ENCODE data around the gene ERN1. TPM values are rescaled to one million over a fixed set of nuclear protein-coding genes. Genes with fewer than 3 reads are reported as not detected.
A peak's percentile ranks its signal among the peaks of the same experiment; 100 is the strongest.
"Not testable (repeated sequence)": the region's sequence is repeated elsewhere in the genome, so short reads cannot be mapped to it uniquely, and the experiment has no call there.

The ERN1 gene
- 5.7 TPM for total RNA-seq

DNA sequence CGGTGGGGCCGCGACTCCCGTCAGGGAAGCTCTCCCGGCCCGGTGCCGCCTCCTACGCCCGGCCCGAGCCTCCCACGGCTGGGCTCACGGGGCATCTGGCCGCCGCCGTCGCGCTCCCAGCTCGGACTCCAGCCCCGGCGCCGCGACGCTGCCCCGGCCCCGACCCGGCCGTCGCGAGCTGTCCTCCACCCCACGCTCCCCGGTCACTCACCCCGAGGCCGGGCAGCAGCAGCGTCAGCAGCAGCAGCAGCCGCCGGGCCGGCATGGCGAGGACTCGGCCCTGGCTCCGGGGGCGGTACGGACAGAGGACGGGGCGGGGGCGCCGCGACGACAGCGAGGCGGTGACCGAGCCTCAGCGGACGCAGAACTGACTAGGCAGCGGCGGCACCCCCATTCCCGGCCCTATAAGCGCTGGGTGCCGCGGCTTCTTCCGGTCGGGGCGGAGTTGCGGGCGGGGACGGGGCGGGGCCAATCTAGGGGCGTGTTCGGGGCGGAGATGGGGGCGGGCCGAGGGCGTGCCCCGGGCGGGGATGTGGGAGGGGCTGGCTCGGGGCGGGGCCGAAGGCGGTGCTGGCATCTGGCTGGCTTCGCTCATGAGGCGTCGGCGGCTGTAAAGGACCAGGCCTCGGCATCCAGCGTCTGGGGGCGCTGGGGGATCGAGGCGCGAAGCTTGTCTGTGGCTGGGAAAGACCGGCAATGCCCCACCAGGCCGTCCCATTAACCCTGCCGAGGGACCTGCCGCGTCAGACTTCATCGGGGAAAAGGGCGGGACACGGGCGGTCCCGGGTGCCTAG is at the start of gene ERN1:
Gene ERN1, minus strand, starts transcription at position 380 of the 794 bp plus-strand sequence. Its CDS starts 115 bp downstream, at position 265.
- Histone ChIP-seq H3K4me1 (ENCODE audit: control insufficient read depth in 3 of 3, insufficient read depth in 3 of 3, low read length in 3 of 3) (peaks cover 11 to 18% (median 15%) of the 10 kb centered on the region in 3 donors), H3K4me3 (ENCODE audit: low read length in 3 of 3) (peak within 1 kb of the TSS; percentile 82 to 85 (median 84)), H3K9ac (ENCODE audit: low read depth in 1 of 3, low read length in 3 of 3) (peak within 1 kb of the TSS; percentile 85 to 88 (median 88)), H3K27me3 (ENCODE audit: control insufficient read depth in 3 of 3, insufficient read depth in 3 of 3, low read length in 3 of 3) (no peaks in the 10 kb centered on the region), H3K9me3 (ENCODE audit: control insufficient read depth in 3 of 3, low read length in 3 of 3) (no peaks in the 10 kb centered on the region), H3K27ac (ENCODE audit: low read depth, low read length) (peak within 1 kb of the TSS; percentile 78), H3K36me3 (ENCODE audit: control insufficient read depth in 3 of 3, insufficient read depth in 3 of 3, low read length in 3 of 3) (no peaks in the 10 kb centered on the region)

DNA sequence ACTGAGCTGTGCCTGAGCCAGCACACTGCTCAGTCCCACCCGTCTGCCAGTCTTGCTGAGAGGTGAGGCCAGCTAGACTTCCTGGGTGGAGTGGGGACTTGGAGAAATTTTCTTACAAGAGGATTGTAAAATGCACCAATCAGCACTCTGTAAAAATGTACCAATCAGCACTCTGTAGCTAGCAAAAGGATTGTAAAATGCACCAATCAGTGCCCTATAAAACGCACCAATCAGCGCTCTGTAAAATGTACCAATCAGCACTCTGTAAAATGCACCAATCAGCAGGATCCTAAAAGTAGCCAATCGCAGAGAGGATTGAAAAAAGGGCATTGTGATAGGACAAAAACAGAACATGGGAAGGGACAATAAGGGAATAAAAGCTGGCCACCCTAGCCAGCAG is 49.1 kb upstream of the ERN1 start:
- not testable (repeated sequence) for H3K4me3 ChIP-seq (ENCODE audit: low read length in 3 of 3); H3K27me3 ChIP-seq (ENCODE audit: control insufficient read depth in 3 of 3, insufficient read depth in 3 of 3, low read length in 3 of 3); H3K27ac ChIP-seq (ENCODE audit: low read depth, low read length); H3K36me3 ChIP-seq (ENCODE audit: control insufficient read depth in 3 of 3, insufficient read depth in 3 of 3, low read length in 3 of 3); H3K9me3 ChIP-seq (ENCODE audit: control insufficient read depth in 3 of 3, low read length in 3 of 3); H3K9ac ChIP-seq (ENCODE audit: low read depth in 1 of 3, low read length in 3 of 3)
- H3K4me1 ChIP-seq (ENCODE audit: control insufficient read depth in 3 of 3, insufficient read depth in 3 of 3, low read length in 3 of 3), result peaks cover 49 to 50% (median 49%) of the 10 kb centered on the region in 3 donors

DNA sequence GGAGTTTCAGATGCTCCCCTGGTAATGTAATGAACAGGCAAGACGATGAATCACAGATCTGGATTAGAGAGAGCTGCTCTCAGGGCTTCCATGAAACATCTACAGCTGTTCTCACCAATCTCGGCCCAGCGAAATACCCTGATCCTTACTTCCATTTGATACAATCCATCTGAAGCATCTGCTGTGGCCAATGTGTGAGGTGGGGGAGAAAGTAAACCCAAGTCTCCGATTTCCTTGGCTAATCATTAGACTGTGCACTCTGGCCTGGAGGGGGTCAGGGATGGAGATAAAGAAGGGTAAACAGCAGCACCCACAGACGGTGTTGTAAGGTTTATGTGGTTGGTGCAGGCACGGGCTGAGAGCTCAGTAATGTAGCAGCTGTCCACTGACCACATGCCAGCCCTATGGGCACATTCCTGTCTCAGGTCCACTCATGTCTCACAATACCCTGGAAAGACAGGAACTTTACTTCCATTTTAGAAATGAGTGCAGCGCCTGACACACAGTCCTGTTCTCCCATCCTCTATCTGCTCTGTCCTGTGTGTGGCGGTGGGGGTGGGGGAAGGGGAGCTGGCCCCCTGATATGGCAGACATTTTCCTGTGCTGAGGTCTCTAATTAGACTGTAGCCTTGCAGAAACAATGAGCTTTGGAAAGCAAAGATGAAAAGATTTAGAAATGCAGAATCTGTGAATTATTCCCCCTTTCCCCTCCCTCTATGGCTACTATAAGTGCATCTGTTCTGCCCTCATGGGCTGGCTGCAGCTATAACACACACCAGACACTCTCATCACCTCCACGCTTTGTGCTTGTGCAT is 48.3 kb upstream of the ERN1 start:
- H3K9ac ChIP-seq (ENCODE audit: low read depth in 1 of 3, low read length in 3 of 3), result peak overlapping the region; percentile 4 to 61 (median 47)
- H3K4me1 ChIP-seq (ENCODE audit: control insufficient read depth in 3 of 3, insufficient read depth in 3 of 3, low read length in 3 of 3), result peaks cover 57% of the 10 kb centered on the region in 3 donors
- H3K4me3 ChIP-seq (ENCODE audit: low read length in 3 of 3), result peak overlapping the region in 1 of 3 donors; percentile 22
- no peaks in the 10 kb centered on the region for H3K9me3 ChIP-seq (ENCODE audit: control insufficient read depth in 3 of 3, low read length in 3 of 3)
- peak overlapping the region; percentile 84 for H3K27ac ChIP-seq (ENCODE audit: low read depth, low read length)
- peaks cover 0 to 3% (median 0%) of the 10 kb centered on the region in 3 donors for H3K36me3 ChIP-seq (ENCODE audit: control insufficient read depth in 3 of 3, insufficient read depth in 3 of 3, low read length in 3 of 3)
- no peaks in the 10 kb centered on the region for H3K27me3 ChIP-seq (ENCODE audit: control insufficient read depth in 3 of 3, insufficient read depth in 3 of 3, low read length in 3 of 3)

DNA sequence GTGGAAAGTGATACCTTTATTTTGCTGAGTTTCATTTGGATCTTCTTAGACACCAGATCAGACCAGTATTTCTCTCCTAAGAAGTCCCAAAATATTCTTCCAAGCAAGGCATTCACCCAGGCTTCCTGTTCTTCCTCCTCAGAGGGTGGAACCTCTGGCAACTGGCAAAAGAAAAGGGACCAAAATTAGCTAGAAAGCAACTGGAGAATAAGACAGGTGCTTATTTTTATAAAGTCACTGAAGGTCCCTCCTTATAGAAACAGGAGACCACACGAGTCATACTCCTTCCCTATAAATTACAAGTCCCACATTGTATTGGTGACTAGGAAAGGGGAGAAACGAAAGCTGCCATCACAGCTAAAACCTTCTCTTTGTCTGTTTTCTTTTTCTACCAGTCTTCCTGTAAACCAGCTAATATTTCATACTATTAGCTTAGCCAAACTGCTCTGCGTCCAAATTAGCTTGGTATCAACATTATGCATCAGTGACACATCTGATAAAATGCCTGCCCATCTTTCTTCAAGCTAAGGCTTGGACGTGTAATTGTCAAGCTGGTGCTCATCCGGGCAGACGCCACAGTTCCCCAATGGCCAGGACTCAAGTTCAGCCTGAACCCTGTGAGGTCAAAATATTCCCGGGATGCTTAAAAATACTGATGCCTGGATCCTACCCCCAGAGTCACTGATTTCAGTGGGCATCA is 47.5 kb upstream of the ERN1 start:
- Histone ChIP-seq H3K9ac (ENCODE audit: low read depth in 1 of 3, low read length in 3 of 3) (peak overlapping the region; percentile 26 to 63 (median 61)), H3K4me1 (ENCODE audit: control insufficient read depth in 3 of 3, insufficient read depth in 3 of 3, low read length in 3 of 3) (peaks cover 59 to 62% (median 60%) of the 10 kb centered on the region in 3 donors), H3K9me3 (ENCODE audit: control insufficient read depth in 3 of 3, low read length in 3 of 3) (no peaks in the 10 kb centered on the region), H3K4me3 (ENCODE audit: low read length in 3 of 3) (no peak overlapping the region), H3K27me3 (ENCODE audit: control insufficient read depth in 3 of 3, insufficient read depth in 3 of 3, low read length in 3 of 3) (no peaks in the 10 kb centered on the region), H3K36me3 (ENCODE audit: control insufficient read depth in 3 of 3, insufficient read depth in 3 of 3, low read length in 3 of 3) (peaks cover 0 to 3% (median 0%) of the 10 kb centered on the region in 3 donors), H3K27ac (ENCODE audit: low read depth, low read length) (peak overlapping the region; percentile 84)

DNA sequence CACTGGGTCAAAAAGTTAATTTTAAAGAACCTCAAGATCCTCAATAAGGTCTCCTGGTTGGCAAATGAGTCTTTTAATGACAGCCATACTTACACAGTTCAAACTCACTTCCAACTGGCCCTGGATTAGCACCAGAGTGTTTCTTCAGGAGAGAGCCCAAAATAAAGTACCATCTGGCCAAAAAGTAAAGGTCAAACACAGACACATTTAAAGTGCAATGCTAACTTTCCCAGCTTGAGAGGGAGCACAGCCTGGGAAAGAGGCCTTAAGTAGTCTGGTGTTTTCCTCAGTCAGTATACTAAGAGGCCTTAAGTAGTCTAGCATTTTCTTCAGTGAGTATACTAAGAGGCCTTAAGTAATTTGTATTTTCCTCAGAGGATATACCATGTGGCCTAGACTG is 46.6 kb upstream of the ERN1 start:
- Histone ChIP-seq H3K9ac (ENCODE audit: low read depth in 1 of 3, low read length in 3 of 3) (peak overlapping the region; percentile 28 to 63 (median 61)), H3K27me3 (ENCODE audit: control insufficient read depth in 3 of 3, insufficient read depth in 3 of 3, low read length in 3 of 3) (no peaks in the 10 kb centered on the region), H3K9me3 (ENCODE audit: control insufficient read depth in 3 of 3, low read length in 3 of 3) (no peaks in the 10 kb centered on the region), H3K27ac (ENCODE audit: low read depth, low read length) (peak overlapping the region; percentile 84), H3K36me3 (ENCODE audit: control insufficient read depth in 3 of 3, insufficient read depth in 3 of 3, low read length in 3 of 3) (peaks cover 0 to 3% (median 0%) of the 10 kb centered on the region in 3 donors), H3K4me1 (ENCODE audit: control insufficient read depth in 3 of 3, insufficient read depth in 3 of 3, low read length in 3 of 3) (peaks cover 62 to 64% (median 63%) of the 10 kb centered on the region in 3 donors), H3K4me3 (ENCODE audit: low read length in 3 of 3) (peak overlapping the region in 1 of 3 donors; percentile 27)

DNA sequence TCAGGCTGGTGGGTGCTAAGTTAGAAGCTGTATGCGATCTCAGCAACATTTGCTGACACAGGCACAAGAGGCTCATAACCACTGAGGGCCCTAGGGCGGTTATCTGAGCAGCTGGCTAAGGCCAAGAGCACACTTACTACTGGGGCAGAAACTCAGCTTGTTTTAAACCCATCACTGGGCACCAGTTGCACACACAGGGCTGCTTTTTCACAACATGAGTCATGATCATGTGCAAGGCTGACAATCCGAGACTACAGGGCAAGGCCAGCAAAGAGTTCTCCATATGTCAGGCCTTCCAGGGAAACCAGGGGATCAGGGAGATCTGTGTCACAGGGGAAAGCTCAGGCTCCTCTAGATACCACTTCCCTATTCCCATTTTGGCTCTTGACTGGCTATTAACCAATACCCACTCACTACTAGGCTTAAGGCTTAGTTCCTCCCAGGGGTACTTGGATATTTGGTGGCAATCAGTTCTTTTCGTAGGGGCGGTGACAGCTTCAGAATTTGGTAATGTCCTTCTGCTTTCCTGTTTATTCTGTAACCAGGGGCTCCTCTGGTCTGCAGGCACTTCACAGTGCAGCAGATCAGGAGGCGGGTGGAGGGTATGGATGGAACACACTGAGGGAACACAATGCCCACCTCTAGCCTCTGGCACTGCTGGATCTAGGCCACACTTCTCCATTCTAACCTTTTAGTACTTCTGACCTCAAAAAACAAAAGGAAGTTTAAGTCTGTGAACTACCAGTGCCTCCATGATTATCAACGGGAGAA is 44.9 kb upstream of the ERN1 start:
- Histone ChIP-seq H3K9ac (ENCODE audit: low read depth in 1 of 3, low read length in 3 of 3) (peak overlapping the region in 1 of 3 donors; percentile 40), H3K27me3 (ENCODE audit: control insufficient read depth in 3 of 3, insufficient read depth in 3 of 3, low read length in 3 of 3) (no peaks in the 10 kb centered on the region), H3K9me3 (ENCODE audit: control insufficient read depth in 3 of 3, low read length in 3 of 3) (no peaks in the 10 kb centered on the region), H3K4me1 (ENCODE audit: control insufficient read depth in 3 of 3, insufficient read depth in 3 of 3, low read length in 3 of 3) (peaks cover 65 to 77% (median 76%) of the 10 kb centered on the region in 3 donors), H3K4me3 (ENCODE audit: low read length in 3 of 3) (no peak overlapping the region), H3K27ac (ENCODE audit: low read depth, low read length) (peak overlapping the region; percentile 84), H3K36me3 (ENCODE audit: control insufficient read depth in 3 of 3, insufficient read depth in 3 of 3, low read length in 3 of 3) (peaks cover 0 to 9% (median 0%) of the 10 kb centered on the region in 3 donors)

DNA sequence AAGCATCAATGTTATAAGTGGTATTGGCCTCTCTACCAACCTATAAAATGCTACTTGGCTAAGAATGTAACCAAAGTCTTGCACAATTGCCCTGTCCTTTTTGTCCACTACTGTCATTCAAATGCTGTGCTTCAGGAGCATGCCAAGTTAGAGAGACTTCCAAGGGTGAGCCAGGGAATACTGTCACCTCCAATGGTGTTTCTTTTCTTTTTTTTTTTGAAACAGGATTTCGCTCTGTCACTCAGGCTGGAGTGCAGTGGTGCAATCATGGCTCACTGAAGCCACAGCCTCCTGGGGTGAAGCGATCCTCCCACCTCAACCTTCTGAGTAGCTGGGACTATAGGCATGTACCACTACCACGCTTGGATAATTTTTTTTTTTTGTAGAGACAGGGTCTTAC is 43.7 kb upstream of the ERN1 start:
- Histone ChIP-seq H3K27ac (ENCODE audit: low read depth, low read length) (peak overlapping the region; percentile 84), H3K4me1 (ENCODE audit: control insufficient read depth in 3 of 3, insufficient read depth in 3 of 3, low read length in 3 of 3) (peaks cover 63 to 79% (median 75%) of the 10 kb centered on the region in 3 donors), H3K9ac (ENCODE audit: low read depth in 1 of 3, low read length in 3 of 3) (no peak overlapping the region), H3K27me3 (ENCODE audit: control insufficient read depth in 3 of 3, insufficient read depth in 3 of 3, low read length in 3 of 3) (no peaks in the 10 kb centered on the region), H3K36me3 (ENCODE audit: control insufficient read depth in 3 of 3, insufficient read depth in 3 of 3, low read length in 3 of 3) (peaks cover 0 to 9% (median 0%) of the 10 kb centered on the region in 3 donors), H3K4me3 (ENCODE audit: low read length in 3 of 3) (no peak overlapping the region), H3K9me3 (ENCODE audit: control insufficient read depth in 3 of 3, low read length in 3 of 3) (no peaks in the 10 kb centered on the region)

DNA sequence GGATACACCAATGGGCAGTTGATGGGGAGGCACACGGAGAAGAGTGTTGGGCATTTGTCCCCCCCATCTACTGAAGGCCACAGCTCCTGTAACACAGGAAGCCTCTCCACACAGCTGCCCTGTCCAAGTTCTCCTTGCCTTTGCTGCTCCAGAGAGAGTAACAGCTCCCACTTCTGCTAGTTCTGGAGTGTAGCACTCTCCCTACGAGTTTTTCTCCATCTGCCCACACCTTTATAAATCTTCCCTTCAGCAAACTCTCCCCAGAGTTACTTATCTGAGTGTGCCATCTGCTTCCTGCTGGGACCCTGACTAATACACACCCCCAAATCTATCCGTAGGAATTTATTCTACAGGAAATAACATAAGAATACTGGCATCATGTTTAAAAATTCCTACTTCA is 42.6 kb upstream of the ERN1 start:
- peaks cover 51 to 68% (median 64%) of the 10 kb centered on the region in 3 donors for H3K4me1 ChIP-seq (ENCODE audit: control insufficient read depth in 3 of 3, insufficient read depth in 3 of 3, low read length in 3 of 3)
- no peaks in the 10 kb centered on the region for H3K27me3 ChIP-seq (ENCODE audit: control insufficient read depth in 3 of 3, insufficient read depth in 3 of 3, low read length in 3 of 3)
- no peak overlapping the region for H3K9ac ChIP-seq (ENCODE audit: low read depth in 1 of 3, low read length in 3 of 3)
- H3K27ac ChIP-seq (ENCODE audit: low read depth, low read length), result peak overlapping the region; percentile 8
- H3K9me3 ChIP-seq (ENCODE audit: control insufficient read depth in 3 of 3, low read length in 3 of 3), result no peaks in the 10 kb centered on the region
- H3K36me3 ChIP-seq (ENCODE audit: control insufficient read depth in 3 of 3, insufficient read depth in 3 of 3, low read length in 3 of 3), result peaks cover 0 to 15% (median 0%) of the 10 kb centered on the region in 3 donors
- H3K4me3 ChIP-seq (ENCODE audit: low read length in 3 of 3), result no peak overlapping the region

DNA sequence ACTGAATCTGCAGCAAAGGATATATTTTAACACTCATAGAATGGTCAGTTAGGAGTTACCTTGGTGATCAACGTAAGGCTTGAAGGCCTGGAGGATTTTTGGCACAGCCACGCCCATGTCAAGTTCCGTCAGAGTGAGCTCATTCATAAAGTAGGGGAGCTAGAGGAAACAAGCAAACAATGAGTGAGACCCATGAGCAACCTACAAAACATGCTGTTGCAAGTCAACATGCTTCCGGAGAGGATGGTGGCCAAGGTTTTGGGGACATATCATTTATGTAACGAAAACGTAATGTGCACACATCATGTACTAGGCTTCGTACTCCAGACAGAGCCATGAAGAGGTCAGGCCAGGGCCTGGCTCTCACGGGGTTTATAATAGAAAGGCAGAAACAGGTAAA is 41.1 kb upstream of the ERN1 start:
- Histone ChIP-seq H3K27ac (ENCODE audit: low read depth, low read length) (no peak overlapping the region), H3K4me1 (ENCODE audit: control insufficient read depth in 3 of 3, insufficient read depth in 3 of 3, low read length in 3 of 3) (peaks cover 37 to 56% (median 49%) of the 10 kb centered on the region in 3 donors), H3K27me3 (ENCODE audit: control insufficient read depth in 3 of 3, insufficient read depth in 3 of 3, low read length in 3 of 3) (no peaks in the 10 kb centered on the region), H3K9me3 (ENCODE audit: control insufficient read depth in 3 of 3, low read length in 3 of 3) (no peaks in the 10 kb centered on the region), H3K36me3 (ENCODE audit: control insufficient read depth in 3 of 3, insufficient read depth in 3 of 3, low read length in 3 of 3) (peaks cover 5 to 22% (median 8%) of the 10 kb centered on the region in 3 donors), H3K4me3 (ENCODE audit: low read length in 3 of 3) (no peak overlapping the region), H3K9ac (ENCODE audit: low read depth in 1 of 3, low read length in 3 of 3) (no peak overlapping the region)

Measured in skeletal muscle tissue (tissue), 4 donors.